Dermis microvascular lymphatic vessel endothelial cell (primary cell): ENCODE data around the gene ELFN2. TPM values are rescaled to one million over a fixed set of nuclear protein-coding genes. Genes with fewer than 3 reads are reported as not detected.
"Not testable (repeated sequence)": the region's sequence is repeated elsewhere in the genome, so short reads cannot be mapped to it uniquely, and the experiment has no call there.

ENCODE experiments used
- DNase-seq, 2 donors: peaks; one replicate each; pipeline versions ENCODE4 v3.0.0 to v3.0.0-alpha.2; 2010; ENCODE audit warnings: low read depth in 2 of 2
- total RNA-seq: library from RNA; depleted of rRNA; stranded (reverse); fragments of >200 nt; gene quantifications from 2 replicates; pipeline ENCODE4 v1.2.1, GENCODE V29; 2014

The ELFN2 gene
- total RNA-seq, 1 donor from 2014 or later: under 0.01 TPM

DNA sequence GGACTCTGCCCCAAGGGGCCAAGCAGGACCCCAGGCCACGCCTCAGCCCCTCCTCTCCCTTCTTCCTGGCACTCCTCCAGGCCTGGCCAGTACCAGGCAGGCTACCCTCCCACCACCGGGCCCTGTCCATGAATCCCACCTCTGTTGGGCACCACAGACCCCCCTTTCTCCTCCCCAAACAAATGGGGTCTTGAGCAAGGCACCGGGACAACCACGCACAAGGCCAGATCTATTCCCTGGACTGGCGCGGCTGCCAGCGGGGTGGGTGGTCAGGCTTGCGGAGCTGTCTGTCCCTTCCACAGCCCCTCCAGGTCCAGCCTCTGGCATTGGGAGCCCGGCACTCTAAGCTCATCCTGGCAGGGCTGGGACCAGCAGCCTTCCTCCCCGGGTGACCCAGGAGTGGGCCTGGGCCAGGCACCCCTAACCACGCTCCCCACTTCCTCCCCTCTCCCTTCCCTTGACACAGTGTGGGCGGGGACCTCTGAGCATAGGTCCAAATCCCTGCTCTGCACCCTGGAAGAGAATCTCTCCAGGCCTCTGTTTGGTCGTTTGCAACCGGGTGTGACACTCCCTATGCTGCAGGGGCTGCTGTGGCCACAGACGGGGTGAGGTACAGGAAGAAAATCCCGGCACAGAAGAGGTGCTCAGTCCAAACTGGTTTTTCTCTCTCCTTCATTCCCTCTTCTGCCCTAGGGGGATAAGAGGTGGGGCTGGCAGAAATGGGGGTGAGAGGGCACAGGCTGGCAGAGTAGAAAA lies 14.6 kb downstream of the ELFN2 start:
- DNase-seq: no peak

DNA sequence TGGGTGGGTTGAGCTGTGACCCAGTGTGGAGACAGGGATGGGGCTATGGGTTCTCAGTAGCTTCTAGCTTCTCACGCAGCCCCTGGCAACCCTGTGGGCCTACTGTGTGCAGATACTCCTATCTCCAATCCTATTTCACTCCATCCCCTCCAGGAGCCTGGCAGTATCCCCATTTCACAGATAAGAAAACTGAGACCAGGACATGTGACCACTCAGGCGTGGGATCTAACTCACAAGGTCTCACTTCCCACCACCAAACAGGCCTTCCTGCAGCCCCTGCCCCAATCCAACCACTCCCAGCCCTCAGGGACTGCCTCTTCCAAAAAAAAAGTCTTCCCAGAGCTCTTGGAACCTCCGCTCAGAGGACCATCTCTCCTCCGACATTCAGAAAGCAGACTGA lies 15.6 kb downstream of the ELFN2 start:
- no peak for DNase-seq

- no peak for DNase-seq
These were observed 16.9 kb downstream of the ELFN2 start for GRCh38 chr22:37410174-37411055.

DNA sequence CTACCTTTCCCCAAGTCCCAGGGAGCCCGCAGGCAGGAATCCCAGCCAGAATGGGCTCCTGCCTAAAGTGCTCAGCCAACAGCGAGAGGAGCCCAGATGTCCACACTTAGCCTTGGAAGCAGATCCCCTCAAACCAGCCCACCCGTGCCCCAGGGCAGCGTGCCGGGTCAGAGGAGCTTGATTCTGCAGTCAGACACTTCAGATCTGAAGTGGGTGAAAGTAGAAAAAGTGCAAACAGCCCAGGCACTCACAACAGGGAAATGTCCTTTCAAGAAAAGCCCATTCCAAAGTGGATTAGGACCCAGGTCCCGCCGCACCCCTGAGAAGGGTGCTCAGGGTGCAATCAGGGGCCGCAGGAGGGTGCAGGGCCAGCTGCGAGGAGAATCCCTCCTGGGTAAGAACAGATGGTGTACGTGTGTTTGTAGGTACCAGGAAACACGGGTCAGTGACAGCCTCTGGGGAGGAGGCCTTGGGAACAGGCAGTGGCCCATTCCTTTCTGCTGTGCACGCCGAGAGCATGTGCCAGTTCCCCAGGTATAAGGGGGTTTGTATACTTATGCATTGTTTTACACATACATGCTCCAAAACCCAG lies 17.7 kb downstream of the ELFN2 start:
- no peak for DNase-seq

DNA sequence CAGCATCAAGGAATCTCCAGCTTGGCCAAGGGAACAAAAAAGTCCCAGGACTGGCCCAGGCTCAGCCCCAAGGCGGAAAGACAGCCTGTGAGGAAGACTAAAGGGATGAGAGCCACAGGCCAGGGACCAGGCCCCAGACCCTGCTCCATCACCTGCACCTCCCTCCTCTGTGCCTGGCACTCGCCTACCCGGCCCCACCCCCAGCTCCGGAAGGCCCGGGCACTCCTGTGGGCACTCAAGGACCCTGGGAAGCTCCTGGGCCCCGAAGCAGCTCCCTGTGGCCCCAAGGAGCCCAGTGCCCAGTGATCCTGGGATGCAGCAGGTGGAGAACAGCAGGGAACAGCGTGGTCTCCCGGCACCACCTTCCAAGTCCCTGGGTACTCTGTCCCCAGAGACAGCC lies 18.2 kb downstream of the ELFN2 start:
- DNase-seq: no peak

GRCh38 chr22:37407856-37408255 lies 19.4 kb downstream of the ELFN2 start:
- no peak for DNase-seq

GRCh38 chr22:37406441-37407235 lies 20.6 kb downstream of the ELFN2 start:
- no peak for DNase-seq

- DNase-seq: no peak
These were observed 23.2 kb downstream of the ELFN2 start for GRCh38 chr22:37404091-37404490.

- DNase-seq: no peak
These were observed 23.9 kb downstream of the ELFN2 start for GRCh38 chr22:37403267-37403960.

- no peak for DNase-seq
These were observed 25.1 kb downstream of the ELFN2 start for GRCh38 chr22:37402184-37402506.

DNA sequence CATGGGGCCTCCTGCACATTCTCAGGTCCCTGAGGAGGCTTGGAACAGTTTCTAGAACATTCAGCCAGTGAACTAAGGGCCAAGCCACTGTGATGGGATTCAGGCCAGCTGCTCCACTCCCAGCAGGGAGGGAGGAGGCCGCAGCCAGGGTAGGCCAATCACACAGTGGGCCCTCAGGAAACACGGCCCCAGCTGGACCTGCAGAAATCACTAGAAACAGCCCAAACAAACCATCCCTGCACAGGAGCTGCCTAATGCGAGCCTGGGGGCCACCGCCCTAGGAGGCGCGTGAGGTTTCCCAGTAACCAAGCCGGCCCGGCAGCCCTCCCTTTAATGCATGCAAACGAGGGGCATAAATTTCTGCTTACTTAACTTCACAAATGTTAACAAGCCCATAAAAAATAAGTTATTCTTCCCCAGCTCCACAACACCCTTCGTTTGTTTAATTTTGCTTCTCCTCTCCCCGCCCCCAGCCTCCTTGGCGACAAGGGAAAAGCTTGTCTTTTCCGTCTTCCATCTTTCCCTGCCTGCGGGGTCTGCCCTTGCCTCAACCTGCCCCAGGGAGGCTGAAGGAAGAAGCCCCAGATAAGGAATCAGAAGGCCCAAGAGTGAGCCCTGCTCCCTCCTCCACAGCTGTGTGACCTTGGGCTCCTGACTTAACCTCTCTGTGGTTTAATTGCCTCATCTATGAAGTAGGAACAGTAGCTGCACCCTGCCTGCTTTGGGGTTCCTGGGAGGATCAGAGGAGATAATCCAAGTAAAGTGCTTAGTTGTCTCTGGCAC lies 25.7 kb downstream of the ELFN2 start:
- no peak for DNase-seq

- no peak for DNase-seq
These were observed 26.6 kb downstream of the ELFN2 start for GRCh38 chr22:37400719-37401118.

DNA sequence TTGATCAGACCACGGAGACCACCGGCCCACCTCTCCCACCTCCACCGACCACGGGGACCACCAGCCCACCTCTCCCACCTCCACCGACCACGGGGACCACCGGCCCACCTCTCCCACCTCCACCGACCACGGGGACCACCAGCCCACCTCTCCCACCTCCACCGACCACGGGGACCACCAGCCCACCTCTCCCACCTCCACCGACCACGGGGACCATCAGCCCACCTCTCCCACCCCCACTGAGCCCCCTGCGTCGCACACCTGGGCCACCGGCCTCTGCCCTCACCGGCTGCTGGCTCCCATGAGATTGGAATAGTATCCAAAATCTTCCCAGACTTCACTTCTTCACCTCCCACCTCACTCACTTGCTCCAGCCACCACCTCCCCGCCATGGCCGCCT lies 27.8 kb downstream of the ELFN2 start:
- DNase-seq: not testable (repeated sequence)

DNA sequence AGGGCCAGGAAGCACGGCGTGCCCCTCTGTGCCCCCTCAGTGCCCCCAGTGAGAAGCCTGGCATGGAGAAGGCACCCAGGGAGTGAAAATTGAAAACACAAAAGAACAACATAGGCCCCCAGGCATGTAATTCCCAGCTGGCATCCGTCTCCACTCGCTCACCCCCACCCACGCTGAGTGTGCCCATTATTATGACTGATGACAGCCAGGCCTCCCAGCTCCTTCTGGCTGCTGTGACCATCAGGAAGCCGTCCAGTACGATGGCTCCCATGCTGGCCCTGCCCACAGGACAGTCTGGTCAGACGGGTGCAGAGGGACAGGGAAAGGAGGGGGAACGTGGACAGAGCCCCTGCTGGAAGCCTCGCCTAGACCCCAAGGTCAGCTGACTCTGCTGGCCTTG lies 30.1 kb downstream of the ELFN2 start:
- no peak for DNase-seq

- DNase-seq: no peak
These were observed 30.7 kb downstream of the ELFN2 start for GRCh38 chr22:37396488-37397084.

DNA sequence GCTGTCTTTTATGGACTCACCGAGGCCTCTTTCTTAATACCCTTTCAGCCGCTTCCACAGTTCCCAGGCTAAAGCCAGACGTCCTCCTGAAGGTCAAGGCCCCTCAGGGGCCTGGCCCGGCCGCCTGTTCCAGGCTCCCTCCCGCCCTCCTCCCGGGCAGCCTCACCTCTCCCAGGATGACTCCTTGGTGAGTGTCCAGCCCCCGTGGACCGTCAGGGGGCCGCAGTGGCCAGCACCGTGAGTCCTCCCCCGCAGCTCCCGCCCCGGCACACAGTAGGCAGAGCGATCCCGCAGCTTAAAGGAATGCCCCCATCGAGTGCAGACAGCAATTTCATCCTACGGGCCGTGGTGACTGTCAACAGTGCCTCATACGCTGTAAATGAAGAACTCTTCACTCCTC lies 32.9 kb downstream of the ELFN2 start:
- DNase-seq: no peak

DNA sequence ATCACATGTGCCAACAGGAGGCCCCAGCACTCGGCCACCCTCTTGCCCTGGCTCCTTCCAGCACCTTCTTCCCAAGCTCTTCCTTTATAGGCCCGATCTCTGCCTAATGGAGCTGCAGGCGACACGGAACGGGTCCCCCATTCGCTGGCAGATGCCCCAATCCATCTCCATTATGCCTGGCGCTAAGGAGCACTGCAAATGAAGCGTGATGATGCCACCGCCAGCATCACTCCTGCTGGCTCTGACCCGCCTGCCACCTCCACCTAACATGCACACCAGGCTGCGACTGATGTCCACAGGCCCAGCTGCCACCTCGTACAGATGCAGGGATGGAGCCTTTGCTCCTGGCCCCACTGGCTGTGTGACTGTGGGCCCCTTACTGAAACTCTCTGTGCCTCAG lies 33.5 kb downstream of the ELFN2 start:
- DNase-seq: no peak

- no peak for DNase-seq
These were observed 34.5 kb downstream of the ELFN2 start for GRCh38 chr22:37392721-37393328.

- DNase-seq: no peak
These were observed 35.6 kb downstream of the ELFN2 start for GRCh38 chr22:37391702-37392101.

- no peak for DNase-seq
These were observed 37.2 kb downstream of the ELFN2 start for GRCh38 chr22:37390075-37390474.
